SU-DHL-6 (cell line): ENCODE measurements around the gene AKNAD1.

Source experiments
- H2AFZ ChIP-seq: fragments of 200-600 bp; sonication (generic); 2 replicates; pipeline ENCODE4 v1.6.1; 2014; ENCODE audit warnings: low read depth, mild to moderate bottlenecking, moderate library complexity, mixed read lengths, antibody characterized with exemption, low read length; ENCODE audit not compliant: severe bottlenecking
- H3F3A ChIP-seq: fragments of 200-600 bp; shearing (Covaris generic); 2 replicates; pipeline ENCODE4 v1.6.0; 2016; ENCODE audit warnings: antibody characterized with exemption, mild to moderate bottlenecking; ENCODE audit not compliant: insufficient read depth
- H3K27ac ChIP-seq: fragments of 200-600 bp; sonication (generic); 2 replicates; pipeline ENCODE4 v1.5.1; 2016; ENCODE audit warnings: low read depth, mild to moderate bottlenecking, low read length, moderate library complexity, mixed read lengths
- H3K27me3 ChIP-seq: fragments of 200-600 bp; sonication (generic), shearing (Covaris generic); 2 replicates; pipeline ENCODE4 v1.6.0; 2014; ENCODE audit warnings: mild to moderate bottlenecking, low read length
- H3K36me3 ChIP-seq: fragments of 200-600 bp; sonication (generic); 2 replicates; pipeline ENCODE4 v1.6.1; 2014; ENCODE audit warnings: mild to moderate bottlenecking, low read length, mixed read lengths
- H3K4me2 ChIP-seq: fragments of 300-600, 200-600 bp; shearing (Covaris generic), sonication (generic); 2 replicates; pipeline ENCODE4 v1.6.0; 2014; ENCODE audit warnings: low read length, low read depth, mild to moderate bottlenecking; ENCODE audit not compliant: poor library complexity, severe bottlenecking
- H3K4me3 ChIP-seq: fragments of 200-600 bp; sonication (generic); 2 replicates; pipeline ENCODE4 v1.5.1; 2014; ENCODE audit warnings: antibody characterized with exemption, low read length, mild to moderate bottlenecking, mixed read lengths; ENCODE audit not compliant: insufficient read depth, poor library complexity, severe bottlenecking
- H3K79me2 ChIP-seq: fragments of 200-600 bp; sonication (generic); 2 replicates; pipeline ENCODE4 v1.6.1; 2014; ENCODE audit warnings: mild to moderate bottlenecking, low read length, moderate library complexity; ENCODE audit not compliant: insufficient read depth
- H3K9ac ChIP-seq: fragments of 200-600 bp; sonication (generic); 2 replicates; pipeline ENCODE4 v1.7.0; 2014; ENCODE audit warnings: mild to moderate bottlenecking, low read length
- H3K9me2 ChIP-seq: fragments of 200-600 bp; sonication (generic); replicated peaks from 2 replicates; pipeline ENCODE4 v1.6.1; 2014; ENCODE audit warnings: low read length; ENCODE audit not compliant: insufficient read depth
- H3K9me3 ChIP-seq: fragments of 200-600 bp; sonication (generic); 2 replicates; pipeline ENCODE4 v1.6.1; 2014; ENCODE audit warnings: low read length, mixed read lengths; ENCODE audit not compliant: insufficient read depth
- H4K20me1 ChIP-seq: fragments of 200-600 bp; sonication (generic); 2 replicates; pipeline ENCODE4 v1.6.1; 2014; ENCODE audit warnings: low read depth, mild to moderate bottlenecking, antibody characterized with exemption, low read length, moderate library complexity, mixed read lengths
- CTCF ChIP-seq: fragments of 200-600 bp; sonication (generic); IDR thresholded peaks from one replicate; pipeline ENCODE4 v1.5.1; 2017; ENCODE audit warnings: antibody characterized with exemption, mild to moderate bottlenecking, low read length, moderate library complexity; ENCODE audit not compliant: insufficient read depth, poor library complexity, severe bottlenecking
- EZH2phosphoT487 ChIP-seq: fragments of 200-600 bp; sonication (generic), shearing (Covaris generic); conservative IDR thresholded peaks from 2 replicates; pipeline ENCODE4 v1.6.1; 2018; ENCODE audit warnings: mild to moderate bottlenecking, antibody characterized with exemption, low read length, moderate library complexity, mixed read lengths

The AKNAD1 gene

GRCh38 chr1:108843390-108844137, 13.3 kb downstream of the AKNAD1 start:
- H3K79me2 ChIP-seq: no peaks in the 10 kb centered on the region
- H3K4me3 ChIP-seq: no peak overlapping the region
- H3K9ac ChIP-seq: no peak overlapping the region
- H3K27me3 ChIP-seq: no peaks in the 10 kb centered on the region
- no peak overlapping the region for H2AFZ ChIP-seq
- no peaks in the 10 kb centered on the region for H3K9me2 ChIP-seq
- 0 out of 2 replicates have a peak, but pooled peaks cover under 1% of the 10 kb centered on the region for H3K36me3 ChIP-seq
- no peaks in the 10 kb centered on the region for H3K9me3 ChIP-seq
- no peak for TF ChIP-seq CTCF
- no peak for TF ChIP-seq EZH2phosphoT487
- H3K4me2 ChIP-seq: no peak overlapping the region
- H3F3A ChIP-seq: no peaks in the 10 kb centered on the region
- no peak overlapping the region for H3K27ac ChIP-seq
- H4K20me1 ChIP-seq: no peaks in the 10 kb centered on the region

GRCh38 chr1:108842525-108843181, 14.2 kb downstream of the AKNAD1 start:
- Histone ChIP-seq H3K9me3 (no peaks in the 10 kb centered on the region), H4K20me1 (no peaks in the 10 kb centered on the region), H3K4me3 (no peak overlapping the region), H3K9ac (no peak overlapping the region), H3K9me2 (no peaks in the 10 kb centered on the region), H2AFZ (no peak overlapping the region), H3K4me2 (no peak overlapping the region), H3F3A (no peaks in the 10 kb centered on the region), H3K27me3 (no peaks in the 10 kb centered on the region), H3K27ac (no peak overlapping the region), H3K79me2 (no peaks in the 10 kb centered on the region), H3K36me3 (0 out of 2 replicates have a peak, but pooled peaks cover 4% of the 10 kb centered on the region)
- TF ChIP-seq EZH2phosphoT487: no peak

- 0 out of 2 replicates have a peak, but pooled peaks cover 4% of the 10 kb centered on the region for H3K36me3 ChIP-seq
- TF ChIP-seq CTCF: no peak
- no peak for TF ChIP-seq EZH2phosphoT487
Measured at GRCh38 chr1:108841703-108842102, 15.2 kb downstream of the AKNAD1 start.

GRCh38 chr1:108832929-108833328, 24.0 kb downstream of the AKNAD1 start:
- Histone ChIP-seq H3K79me2 (no peaks in the 10 kb centered on the region), H3K9me3 (no peaks in the 10 kb centered on the region), H3K9me2 (no peaks in the 10 kb centered on the region), H3K36me3 (no peaks in the 10 kb centered on the region), H3K27ac (no peak overlapping the region), H3F3A (no peaks in the 10 kb centered on the region), H4K20me1 (no peaks in the 10 kb centered on the region), H3K9ac (no peak overlapping the region), H3K4me2 (no peak overlapping the region), H3K4me3 (no peak overlapping the region), H2AFZ (no peak overlapping the region), H3K27me3 (no peaks in the 10 kb centered on the region)
- no peak for TF ChIP-seq CTCF
- TF ChIP-seq EZH2phosphoT487: no peak

More at GRCh38 chr1:108841703-108842102, 15.2 kb downstream of the AKNAD1 start:
- Histone ChIP-seq H3F3A (no peaks in the 10 kb centered on the region), H3K4me3 (no peak overlapping the region), H3K9ac (no peak overlapping the region), H4K20me1 (no peaks in the 10 kb centered on the region), H3K27me3 (no peaks in the 10 kb centered on the region), H3K4me2 (no peak overlapping the region), H3K9me2 (no peaks in the 10 kb centered on the region), H3K27ac (no peak overlapping the region), H3K9me3 (no peaks in the 10 kb centered on the region), H3K79me2 (no peaks in the 10 kb centered on the region), H2AFZ (no peak overlapping the region)
